GM18907 (cell line): ENCODE results near the gene FAM171A2.
A peak's percentile ranks its signal among the peaks of the same experiment; 100 is the strongest.

ENCODE experiments used
- ATAC-seq: cut with Tn5 transposase; IDR thresholded peaks from one replicate; pipeline ENCODE4 v1.9.1; 2021; ENCODE audit warnings: mild to moderate bottlenecking, moderate library complexity; ENCODE audit not compliant: unreplicated experiment

Gene FAM171A2

DNA sequence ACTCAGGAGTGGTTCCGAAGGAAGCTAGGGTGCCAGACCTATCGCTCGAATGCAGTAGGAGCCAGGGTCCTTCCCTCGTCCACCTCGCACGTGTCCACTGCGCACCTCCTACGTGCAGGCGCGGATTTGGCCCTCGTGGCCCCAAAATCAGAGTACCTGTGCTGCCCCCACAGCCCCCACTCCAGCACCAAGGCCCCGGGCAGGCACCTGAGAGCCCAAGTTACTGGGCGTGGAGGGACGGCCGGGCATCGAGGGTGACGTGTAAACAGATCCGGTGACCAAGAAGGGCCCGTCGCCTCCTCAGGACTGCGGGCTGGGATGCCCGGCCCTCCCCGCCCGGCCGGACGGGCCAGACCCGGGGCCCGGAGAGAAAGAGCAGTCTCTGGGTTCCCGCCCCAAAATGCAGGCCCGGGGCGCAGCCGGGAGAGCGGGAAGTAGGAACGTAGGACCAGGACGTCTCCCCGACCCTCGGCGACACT is 39.5 kb downstream of the FAM171A2 start:
- peak; percentile 4 for ATAC-seq

DNA sequence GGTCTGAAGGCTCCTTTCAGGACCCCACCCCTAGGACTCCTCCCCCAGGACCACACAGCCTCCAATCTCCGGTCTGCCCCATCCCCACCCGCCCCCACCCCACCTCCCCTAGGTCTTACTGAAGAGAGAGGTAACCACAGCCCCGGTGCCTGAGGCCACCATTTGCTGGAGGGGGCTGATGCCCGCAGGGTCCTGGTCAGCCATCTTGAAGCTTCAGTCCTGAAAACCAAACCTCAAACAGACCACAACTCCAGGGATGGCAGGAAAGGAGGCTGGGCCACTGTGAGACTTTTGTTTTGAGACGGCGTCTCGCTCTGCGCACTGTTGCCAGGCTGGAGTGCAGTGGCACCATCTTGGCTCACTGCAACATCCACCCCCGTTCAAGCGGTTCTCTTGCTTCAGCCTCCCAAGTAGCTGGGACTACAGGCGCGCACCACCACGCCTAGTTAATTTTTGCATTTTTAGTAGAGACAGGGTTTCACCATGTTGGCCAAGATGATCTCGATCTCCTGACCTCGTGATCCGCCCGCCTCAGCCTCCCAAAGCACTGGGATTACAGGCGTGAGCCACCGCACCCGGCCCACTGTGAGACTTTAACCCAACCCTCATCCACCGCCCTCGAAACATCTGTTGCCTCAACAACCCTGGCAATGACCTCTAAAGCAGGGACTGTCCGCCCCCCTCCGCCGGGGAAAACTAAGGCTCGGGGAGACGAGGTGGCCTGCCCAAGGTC is 40.1 kb downstream of the FAM171A2 start:
- no peak for ATAC-seq

DNA sequence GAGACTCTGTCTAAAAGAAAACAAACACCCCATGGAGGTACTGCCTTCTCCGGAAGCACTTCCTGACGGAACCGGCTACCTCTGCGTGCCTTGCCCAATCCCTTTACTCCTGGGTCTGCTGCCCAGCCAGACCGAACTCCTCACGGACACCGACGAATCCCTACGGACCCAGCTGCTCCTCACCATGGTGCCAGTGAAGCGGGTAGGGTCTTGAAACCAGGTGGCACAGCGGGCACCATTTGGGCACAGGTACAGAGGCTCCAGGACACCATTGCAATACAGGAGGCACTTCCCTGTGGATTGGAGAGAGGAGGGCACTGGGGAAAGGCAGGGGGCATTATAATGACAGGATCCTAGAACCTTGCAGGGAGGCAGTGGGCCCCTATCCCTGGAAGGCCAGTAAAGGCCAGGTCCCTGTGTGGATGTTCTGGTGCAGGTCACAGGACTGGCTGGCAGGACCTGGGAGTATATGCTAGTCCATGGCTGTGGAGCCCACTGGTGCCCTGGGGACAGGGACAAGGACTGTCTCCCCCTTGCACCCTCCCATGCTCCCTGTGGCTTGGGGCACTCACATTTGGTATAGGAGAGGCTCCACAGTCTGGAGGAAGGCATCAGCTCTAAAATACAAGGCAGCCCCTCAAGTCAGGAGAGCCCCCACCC is 41.3 kb downstream of the FAM171A2 start:
- ATAC-seq = no peak

DNA sequence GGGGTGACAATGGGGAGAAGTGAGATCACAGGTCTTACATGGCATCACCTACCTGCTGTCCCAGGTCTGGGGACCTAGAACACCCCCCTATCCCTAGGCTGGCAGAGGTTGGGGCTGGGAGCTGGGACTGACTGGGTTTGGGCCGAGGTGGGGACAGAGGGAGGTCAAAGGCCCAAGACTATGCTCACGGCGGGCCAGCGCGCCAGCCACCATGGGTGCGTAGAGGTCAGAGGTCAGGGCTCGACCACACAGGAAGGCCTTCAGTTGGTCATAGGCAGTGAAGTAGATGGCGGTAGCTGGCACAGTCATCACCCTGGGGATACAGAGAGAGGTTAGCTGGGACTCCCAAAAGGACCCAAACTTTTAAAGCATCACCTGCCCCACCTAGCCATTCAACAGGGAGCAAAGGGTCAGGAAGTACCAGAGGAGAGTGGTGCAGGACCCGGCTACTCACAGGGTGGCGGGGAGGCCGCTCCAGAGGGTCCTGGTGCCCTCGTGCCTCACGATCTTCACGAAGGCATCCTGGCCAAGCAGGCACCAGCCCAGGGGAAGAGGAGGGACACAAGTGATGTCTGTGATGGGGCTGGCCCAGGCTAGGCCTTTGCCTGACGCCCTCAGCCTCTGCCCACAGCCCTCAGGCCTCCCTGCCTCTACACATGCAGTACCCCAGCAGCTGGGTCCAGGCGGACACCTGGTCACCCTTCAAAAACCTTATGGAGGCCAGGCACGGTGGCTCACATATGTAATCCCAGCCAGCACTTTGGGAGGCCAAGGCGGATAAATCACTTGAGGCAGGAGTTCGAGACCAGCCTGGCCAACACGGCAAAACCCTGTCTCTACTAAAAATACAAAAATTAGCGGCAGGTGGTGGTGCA is 42.2 kb downstream of the FAM171A2 start:
- ATAC-seq = no peak

DNA sequence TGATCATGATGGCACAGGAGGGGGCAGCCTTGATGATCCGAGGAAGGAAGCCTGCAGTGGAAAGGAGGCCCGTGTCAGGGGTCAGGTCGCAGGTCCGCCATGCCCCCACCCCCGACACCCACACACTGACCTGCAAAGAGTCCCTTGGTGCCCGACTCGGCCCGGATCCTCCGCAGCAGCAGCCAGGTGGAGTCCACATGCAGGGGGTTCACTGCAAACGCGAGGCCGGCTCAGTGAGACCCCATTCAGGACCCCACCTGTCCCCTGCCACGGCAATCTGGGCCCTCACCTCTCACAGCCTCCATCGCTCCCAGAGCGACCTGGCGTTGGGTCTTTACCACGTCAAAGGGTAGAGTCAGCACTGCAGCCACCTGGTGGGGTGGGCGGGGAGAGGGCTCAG is 43.6 kb downstream of the FAM171A2 start:
- no peak for ATAC-seq

DNA sequence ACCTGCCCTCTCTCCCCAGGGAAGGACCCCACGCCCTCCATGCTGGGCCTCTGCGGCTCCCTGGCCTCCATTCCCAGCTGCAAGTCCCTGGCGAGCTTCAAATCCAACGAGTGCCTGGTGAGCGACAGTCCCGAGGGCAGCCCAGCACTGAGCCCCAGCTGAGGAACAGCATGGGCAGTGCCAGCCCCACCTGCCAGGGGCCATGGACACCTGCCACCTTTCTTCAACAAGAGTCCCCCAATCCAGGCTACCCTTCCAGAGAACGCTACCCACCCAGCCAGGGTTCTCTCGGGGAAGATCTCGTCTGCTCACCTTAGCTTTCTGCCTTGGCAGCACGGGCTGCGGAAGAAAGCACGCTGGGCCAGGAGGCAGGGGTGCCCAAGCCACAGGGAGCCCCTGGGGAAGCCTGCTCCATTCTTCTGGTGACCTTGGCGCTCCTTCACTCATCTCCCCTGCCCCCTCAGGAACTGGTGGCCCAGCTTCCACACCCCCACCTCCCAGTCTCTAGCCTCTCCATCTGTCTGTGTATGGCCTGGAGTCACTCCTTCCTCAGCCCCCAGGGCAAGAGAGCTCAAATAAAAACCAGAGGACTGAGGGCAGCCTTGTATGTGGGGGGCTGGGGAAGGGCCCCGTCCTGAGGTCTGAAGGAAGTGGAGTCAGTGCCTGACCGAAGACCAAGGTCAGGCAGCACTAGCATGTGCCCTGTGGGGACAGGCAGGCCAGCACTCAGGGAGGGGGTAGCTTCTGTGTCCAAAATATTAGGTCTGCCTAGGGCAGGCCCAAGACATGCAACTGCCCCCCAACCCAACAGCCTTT is 45.4 kb downstream of the FAM171A2 start:
- ATAC-seq = no peak

DNA sequence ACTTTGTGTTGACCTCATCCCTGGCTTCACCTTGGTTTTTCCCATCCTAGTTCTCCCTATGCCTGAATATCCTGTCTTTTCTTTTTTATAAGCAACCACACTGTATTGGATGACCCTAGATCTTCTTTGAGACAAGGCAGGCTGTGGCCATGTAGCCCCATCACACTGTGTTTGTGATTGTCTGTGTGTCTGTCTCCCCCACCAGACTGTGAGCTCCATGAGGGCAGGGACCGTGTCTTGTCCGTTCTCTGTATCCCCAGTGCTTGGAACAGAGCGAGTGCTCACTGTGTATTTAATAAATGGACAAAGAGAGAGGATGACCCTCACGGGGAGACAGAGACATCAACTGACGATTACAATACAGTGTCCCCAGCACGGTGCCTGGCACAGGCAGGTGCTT is 46.1 kb downstream of the FAM171A2 start:
- ATAC-seq = no peak

DNA sequence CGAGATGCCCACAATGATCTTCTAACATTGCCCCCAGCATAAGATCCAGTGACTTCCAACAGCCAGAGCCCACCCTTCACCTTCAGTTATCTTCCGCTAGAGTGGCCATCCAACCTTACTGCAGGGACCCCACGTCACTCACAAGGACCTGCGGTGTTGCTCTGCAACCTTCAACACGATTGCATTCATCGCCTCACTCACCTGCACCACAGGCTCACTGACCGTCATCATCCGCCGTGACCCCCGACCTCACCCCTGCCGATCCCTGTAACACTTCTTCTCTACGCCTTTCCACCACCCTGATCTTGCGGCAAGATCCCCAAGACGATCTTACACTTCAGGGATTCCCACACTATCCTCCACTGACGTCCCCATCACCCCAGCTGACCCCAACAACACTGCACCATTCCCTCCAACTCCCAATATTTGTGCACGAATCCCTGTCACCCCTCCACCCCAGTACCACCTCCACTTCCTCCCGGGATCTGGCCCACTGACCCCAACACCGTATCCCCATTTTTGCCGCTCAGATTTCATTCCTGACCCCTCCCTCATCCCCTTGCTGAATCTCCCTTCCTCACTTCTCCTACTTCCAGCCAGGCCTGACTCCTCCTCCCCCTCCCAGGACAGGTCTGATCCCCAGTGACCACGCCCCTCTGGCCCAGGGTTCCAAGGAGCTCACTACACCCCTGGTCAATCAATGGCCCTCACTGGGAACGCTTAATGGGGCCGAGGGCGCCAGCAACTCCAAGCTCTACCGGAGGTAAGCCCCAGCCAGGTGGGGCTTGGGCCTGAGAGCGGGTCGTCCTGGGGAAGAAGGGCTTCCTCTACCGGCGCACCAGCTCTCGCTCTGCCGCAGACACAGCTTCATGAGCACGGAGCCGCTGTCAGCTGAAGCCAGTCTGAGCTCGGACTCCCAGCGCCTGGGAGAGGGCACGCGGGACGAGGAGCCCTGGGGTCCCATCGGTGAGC is 47.6 kb downstream of the FAM171A2 start:
- ATAC-seq = no peak

DNA sequence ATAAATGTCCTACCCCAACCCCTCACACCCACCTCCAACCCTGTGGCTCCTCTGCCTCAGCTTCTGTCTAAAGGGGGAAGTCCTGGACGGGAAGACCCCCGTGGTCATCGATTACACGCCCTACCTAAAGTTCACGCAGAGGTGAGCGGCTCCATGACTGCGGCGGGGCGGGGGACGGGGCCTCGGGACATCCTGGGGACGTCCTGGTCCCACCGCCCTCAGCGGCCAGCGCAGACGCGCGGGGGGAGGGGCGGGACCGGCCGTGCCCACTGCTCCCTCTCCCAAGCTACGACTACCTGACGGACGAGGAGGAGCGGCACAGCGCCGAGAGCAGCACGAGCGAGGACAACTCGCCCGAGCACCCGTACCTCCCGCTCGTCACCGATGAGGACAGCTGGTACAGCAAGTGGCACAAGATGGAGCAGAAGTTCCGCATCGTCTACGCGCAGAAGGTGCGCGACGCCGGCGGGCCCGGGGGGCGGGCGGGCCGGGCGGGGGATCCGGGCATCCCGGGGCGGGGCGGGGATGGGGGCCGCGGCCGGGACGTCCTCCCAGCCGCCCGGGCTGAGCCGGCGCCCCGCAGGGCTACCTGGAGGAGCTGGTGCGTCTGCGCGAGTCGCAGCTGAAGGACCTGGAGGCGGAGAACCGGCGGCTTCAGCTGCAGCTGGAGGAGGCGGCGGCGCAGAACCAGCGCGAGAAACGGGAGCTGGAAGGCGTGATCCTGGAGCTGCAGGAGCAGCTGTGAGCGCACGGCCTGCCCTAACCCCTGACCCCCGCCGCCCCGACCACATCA is 48.6 kb downstream of the FAM171A2 start:
- ATAC-seq = no peak

DNA sequence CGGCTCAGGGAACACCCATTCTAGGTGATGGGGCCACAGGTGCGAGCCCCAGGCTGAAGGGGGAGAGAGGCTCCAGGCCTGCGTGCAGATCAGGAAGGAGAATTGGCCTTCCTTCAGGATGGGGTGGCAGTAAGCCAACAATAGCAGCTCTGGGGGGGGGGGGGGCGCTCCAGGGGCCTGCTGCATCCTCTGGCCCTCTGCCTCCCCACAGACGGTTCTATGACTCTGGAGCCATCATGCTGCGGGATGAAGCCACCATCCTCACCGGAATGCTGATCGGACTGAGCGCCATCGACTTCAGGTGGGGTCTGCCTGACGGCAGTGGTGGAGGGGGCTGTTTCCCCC is 49.2 kb downstream of the FAM171A2 start:
- ATAC-seq = no peak

DNA sequence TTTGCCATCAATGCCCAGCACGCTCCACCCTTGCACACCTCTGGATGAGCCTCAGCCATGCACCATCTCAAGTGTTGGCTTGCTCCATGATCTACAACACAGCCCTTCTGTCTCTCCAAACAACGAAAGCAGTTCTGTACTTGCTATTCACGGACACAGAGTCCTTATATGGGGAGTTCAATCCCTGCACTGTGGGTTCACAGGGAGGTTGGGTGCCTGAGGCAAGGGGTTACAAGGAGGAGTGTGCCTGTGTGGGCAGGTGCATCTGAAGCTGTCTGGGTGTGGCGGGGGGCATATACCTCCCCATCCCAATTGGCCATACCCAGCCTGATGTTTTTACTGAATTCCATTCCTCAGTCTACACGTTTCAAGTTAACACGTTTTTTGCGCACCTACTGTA is 49.6 kb downstream of the FAM171A2 start:
- no peak for ATAC-seq

DNA sequence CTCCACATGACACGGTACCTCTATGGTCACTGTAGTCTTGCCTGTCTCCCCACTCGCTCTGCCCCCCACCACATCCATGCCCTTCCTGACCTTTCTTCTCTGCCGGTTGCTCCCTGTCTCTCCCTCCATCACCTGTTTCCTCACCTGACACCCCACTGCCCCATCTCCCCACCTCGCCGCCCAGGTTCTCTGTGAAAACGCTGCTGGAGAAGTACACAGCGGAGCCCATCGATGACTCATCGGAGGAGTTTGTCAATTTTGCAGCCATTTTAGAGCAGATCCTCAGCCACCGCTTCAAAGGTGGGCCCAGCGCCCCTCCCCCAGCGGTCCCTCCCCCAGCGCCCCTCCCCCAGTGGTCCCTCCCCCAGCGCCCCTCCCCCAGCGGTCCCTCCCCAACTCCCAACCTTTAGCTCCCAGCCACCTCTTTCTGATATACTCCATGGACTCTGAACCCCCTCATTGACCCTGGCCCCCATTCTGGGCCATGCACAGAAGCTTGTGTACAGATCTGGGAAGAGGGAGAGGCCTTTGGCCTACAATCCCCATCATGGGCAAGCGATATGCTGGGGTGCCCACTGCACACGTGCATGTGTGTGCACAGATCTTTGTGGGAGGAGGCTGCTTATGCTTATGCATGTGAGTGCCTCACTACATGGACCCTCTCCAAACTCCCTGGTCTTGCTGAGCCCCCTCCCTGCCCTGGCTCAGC is 51.1 kb downstream of the FAM171A2 start:
- ATAC-seq = no peak

DNA sequence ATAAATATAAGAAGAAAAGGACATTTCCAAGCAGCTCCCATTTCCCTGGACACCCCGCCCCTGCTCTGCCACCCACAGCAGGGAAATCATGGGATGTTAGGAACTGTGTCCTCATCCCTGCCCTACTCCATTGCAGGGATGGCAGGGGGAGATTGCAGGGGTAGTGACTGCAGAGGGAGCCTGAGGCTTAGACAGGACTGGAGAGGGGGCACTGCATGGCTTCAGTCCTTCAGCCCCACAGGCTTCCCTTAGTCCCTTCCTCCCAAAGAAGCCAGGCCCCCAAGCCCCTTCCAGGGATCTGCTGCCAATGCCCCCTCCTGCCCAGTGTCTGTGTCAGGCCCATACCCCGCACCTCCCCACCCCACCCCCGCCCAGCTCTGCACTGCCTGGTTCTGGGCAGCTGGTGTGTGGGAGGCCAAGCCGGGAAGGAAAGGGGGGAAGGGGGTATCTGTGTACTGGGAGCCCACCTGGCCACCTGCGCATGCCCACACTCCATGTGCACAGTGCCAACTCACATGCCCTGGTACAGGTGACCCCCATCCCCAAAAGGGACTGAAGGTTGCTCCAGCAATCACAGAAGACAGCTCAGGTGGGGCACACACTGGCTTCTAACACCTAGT is 52.0 kb downstream of the FAM171A2 start:
- no peak for ATAC-seq

DNA sequence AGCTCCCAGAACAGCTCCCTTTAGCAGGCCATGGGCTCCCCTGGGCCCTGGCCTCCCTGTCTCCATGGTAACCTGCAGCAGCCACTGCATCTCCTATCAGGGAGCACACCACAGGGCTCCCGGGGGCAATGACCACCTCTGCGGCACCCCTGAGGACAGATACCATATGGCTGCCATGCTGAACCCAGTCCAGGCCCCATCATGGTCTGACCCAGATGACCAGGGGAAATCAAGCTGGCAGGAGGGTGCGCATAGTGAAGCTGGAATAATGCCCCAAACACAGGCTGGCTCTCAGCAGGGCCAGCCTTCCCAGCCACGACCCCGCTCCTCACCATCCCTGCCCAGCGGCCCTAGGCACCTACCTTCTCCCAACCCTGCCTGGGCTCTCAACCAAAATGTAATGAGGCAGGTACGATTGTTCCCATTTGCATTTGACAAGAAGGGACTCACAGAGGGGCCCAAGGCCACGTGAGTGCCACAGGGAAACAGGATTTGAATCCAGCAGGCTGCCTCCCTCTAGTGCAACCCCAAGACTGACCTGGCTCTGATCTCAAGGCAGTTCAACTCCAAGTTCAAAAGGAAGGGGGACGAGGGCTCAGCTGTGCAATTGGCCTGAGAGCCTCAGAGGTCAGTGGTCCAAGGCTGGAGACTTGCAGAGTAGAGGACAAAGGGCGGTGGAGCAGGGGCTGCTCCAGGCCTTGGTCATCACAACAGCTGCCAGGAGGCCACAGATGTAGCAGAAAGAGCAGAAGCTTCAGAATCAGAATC is 52.9 kb downstream of the FAM171A2 start:
- ATAC-seq = no peak

DNA sequence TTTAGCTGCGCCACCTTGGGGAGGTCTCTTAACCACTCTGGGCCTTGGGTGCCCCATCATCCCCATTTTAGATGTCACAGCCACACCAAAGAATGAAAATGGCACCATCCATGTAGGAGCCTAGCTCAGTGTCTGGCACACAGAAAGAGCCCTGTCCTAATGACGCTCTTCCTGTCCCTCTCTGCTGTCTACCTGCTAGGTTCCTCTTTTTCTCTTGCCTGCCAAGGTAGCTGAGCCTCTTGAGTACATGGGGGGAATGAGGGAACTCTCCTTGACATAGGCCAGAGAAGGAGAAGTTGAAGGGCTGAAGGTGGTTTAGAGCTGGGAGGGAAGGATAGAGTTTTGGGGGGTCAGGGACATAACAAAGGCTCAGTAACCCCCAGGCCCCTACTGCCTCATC is 53.5 kb downstream of the FAM171A2 start:
- no peak for ATAC-seq

DNA sequence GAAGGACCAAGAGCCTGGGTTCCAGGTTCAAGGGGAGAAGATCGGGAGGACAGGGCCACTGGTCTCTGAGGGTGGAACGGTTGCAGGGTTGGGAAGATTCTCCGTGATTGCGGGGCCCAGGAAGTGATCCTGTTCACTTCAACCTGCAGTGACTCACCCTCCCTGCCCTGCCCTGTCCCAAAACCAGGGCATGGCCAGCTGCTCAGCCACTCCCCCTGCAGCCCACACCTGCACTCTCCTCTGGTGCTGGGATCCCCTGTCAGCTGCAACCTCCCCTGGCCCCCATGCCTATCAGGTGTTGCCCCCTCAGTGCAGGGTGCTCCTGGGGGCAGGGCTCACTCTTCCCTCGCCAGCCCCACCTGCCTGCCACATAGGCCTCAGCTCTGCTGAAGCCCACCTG is 54.2 kb downstream of the FAM171A2 start:
- no peak for ATAC-seq

DNA sequence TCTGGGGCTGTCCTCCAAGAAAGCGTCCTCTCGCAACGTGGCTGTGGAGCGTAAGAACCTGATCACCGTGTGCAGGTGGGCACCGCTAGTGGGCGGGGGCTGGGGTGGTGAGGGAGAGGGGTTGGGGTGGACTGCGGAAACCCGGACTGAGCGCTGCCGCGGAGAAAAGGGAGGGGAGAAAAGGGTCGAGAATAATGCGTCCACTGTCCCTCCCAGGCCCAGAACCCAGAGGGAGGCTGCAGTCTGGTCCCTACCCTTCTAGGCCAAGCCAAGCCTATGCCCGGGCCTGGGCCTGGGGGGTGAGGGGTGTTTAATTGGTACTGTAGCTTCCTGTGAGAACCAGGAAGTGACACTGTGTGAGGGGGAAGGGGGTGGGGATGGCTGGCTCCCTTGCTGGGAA is 54.8 kb downstream of the FAM171A2 start:
- no peak for ATAC-seq
